Measurements from ENCODE around the gene AUTS2. TPM values are rescaled to one million over a fixed set of nuclear protein-coding genes. Genes with fewer than 3 reads are reported as not detected.
"Not testable (repeated sequence)": the region's sequence is repeated elsewhere in the genome, so short reads cannot be mapped to it uniquely, and the experiment has no call there.

AUTS2 gene
- total RNA-seq, 1 experiment from 2014 or later = 7.4 TPM

- DNase-seq (ENCODE audit: extremely low read depth, low read depth) = no peak
Measured at GRCh38 chr7:70592171-70592570, 993.9 kb downstream of the AUTS2 start.

GRCh38 chr7:70594170-70594569 lies 995.9 kb downstream of the AUTS2 start:
- no peak for DNase-seq (ENCODE audit: extremely low read depth, low read depth)

- not testable (repeated sequence) for DNase-seq (ENCODE audit: extremely low read depth, low read depth)
Measured at GRCh38 chr7:70594885-70595284, 996.6 kb downstream of the AUTS2 start.

- DNase-seq (ENCODE audit: extremely low read depth, low read depth) = no peak
Measured at GRCh38 chr7:70595370-70595754, 997.1 kb downstream of the AUTS2 start.

- DNase-seq (ENCODE audit: extremely low read depth, low read depth) = no peak
Measured at GRCh38 chr7:70595755-70596597, 997.7 kb downstream of the AUTS2 start.

- no peak for DNase-seq (ENCODE audit: extremely low read depth, low read depth)
Measured at GRCh38 chr7:70596598-70596913, 998.3 kb downstream of the AUTS2 start.

GRCh38 chr7:70597066-70597465 lies 998.8 kb downstream of the AUTS2 start:
- DNase-seq (ENCODE audit: extremely low read depth, low read depth) = no peak

GRCh38 chr7:70598976-70599375 lies 1000.7 kb downstream of the AUTS2 start:
- no peak for DNase-seq (ENCODE audit: extremely low read depth, low read depth)

GRCh38 chr7:70599446-70600190 lies 1001.3 kb downstream of the AUTS2 start:
- no peak for DNase-seq (ENCODE audit: extremely low read depth, low read depth)

GRCh38 chr7:70600993-70601392 lies 1002.7 kb downstream of the AUTS2 start:
- DNase-seq (ENCODE audit: extremely low read depth, low read depth) = no peak

- no peak for DNase-seq (ENCODE audit: extremely low read depth, low read depth)
Measured at GRCh38 chr7:70602117-70602516, 1003.8 kb downstream of the AUTS2 start.

GRCh38 chr7:70607281-70607680 lies 1009.0 kb downstream of the AUTS2 start:
- DNase-seq (ENCODE audit: extremely low read depth, low read depth) = no peak

- DNase-seq (ENCODE audit: extremely low read depth, low read depth) = no peak
Measured at GRCh38 chr7:70607759-70608158, 1009.5 kb downstream of the AUTS2 start.

- DNase-seq (ENCODE audit: extremely low read depth, low read depth) = no peak
Measured at GRCh38 chr7:70608229-70608628, 1010.0 kb downstream of the AUTS2 start.

GRCh38 chr7:70612811-70613210 lies 1014.5 kb downstream of the AUTS2 start:
- DNase-seq (ENCODE audit: extremely low read depth, low read depth) = no peak

- DNase-seq (ENCODE audit: extremely low read depth, low read depth) = no peak
Measured at GRCh38 chr7:70614237-70615045, 1016.2 kb downstream of the AUTS2 start.

- no peak for DNase-seq (ENCODE audit: extremely low read depth, low read depth)
Measured at GRCh38 chr7:70615066-70615606, 1016.9 kb downstream of the AUTS2 start.

GRCh38 chr7:70616211-70616610 lies 1017.9 kb downstream of the AUTS2 start:
- no peak for DNase-seq (ENCODE audit: extremely low read depth, low read depth)

- DNase-seq (ENCODE audit: extremely low read depth, low read depth) = no peak
Measured at GRCh38 chr7:70616821-70617220, 1018.5 kb downstream of the AUTS2 start.

- no peak for DNase-seq (ENCODE audit: extremely low read depth, low read depth)
Measured at GRCh38 chr7:70618020-70618551, 1019.8 kb downstream of the AUTS2 start.

- no peak for DNase-seq (ENCODE audit: extremely low read depth, low read depth)
Measured at GRCh38 chr7:70619130-70619529, 1020.9 kb downstream of the AUTS2 start.

Data from NCI-H460 (cell line).